CD14-positive monocyte (primary cell): Measurements from ENCODE around the gene TRMT5. TPM values are rescaled to one million over a fixed set of nuclear protein-coding genes. Genes with fewer than 3 reads are reported as not detected.

Experiments used
- DNase-seq, 3 donors: peaks; one replicate each; pipeline ENCODE4 v3.0.0-alpha.2; 2011 to 2022
- H2AFZ ChIP-seq: 2 replicates; pipeline ENCODE4 v1.6.0; 2012; ENCODE audit warnings: mild to moderate bottlenecking, low read depth, low read length, inconsistent platforms; ENCODE audit not compliant: insufficient read depth, poor library complexity, severe bottlenecking
- H3K27ac ChIP-seq, 2 donors: 1 replicate in 1 of 2; 2 replicates in 1 of 2; pipeline ENCODE4 v1.5.1; 2012 to 2013; ENCODE audit warnings: low read length in 2 of 2, control low read depth in 1 of 2, inconsistent platforms in 1 of 2, low read depth in 1 of 2, mild to moderate bottlenecking in 1 of 2
- H3K27me3 ChIP-seq, 2 donors: one replicate each; pipeline versions ENCODE4 v1.6.0 to v1.6.1; 2011 to 2013; ENCODE audit warnings: low read length in 2 of 2; ENCODE audit not compliant: control insufficient read depth in 2 of 2, insufficient read depth in 2 of 2
- H3K36me3 ChIP-seq, 2 donors: replicated peaks in 1 of 2; 1 replicate in 1 of 2; 2 replicates in 1 of 2; pipeline versions ENCODE4 v1.5.1 to v1.6.1; 2012 to 2013; ENCODE audit warnings: low read length in 2 of 2, control low read depth in 1 of 2, inconsistent platforms in 1 of 2, mild to moderate bottlenecking in 1 of 2; ENCODE audit not compliant: insufficient read depth in 2 of 2, control insufficient read depth in 1 of 2
- H3K4me1 ChIP-seq, 2 donors: 1 replicate in 1 of 2; 2 replicates in 1 of 2; pipeline versions ENCODE4 v1.5.1 to v1.6.1; 2012 to 2013; ENCODE audit warnings: low read length in 2 of 2, control low read depth in 1 of 2, inconsistent platforms in 1 of 2, mild to moderate bottlenecking in 1 of 2, moderate library complexity in 1 of 2; ENCODE audit not compliant: insufficient read depth in 2 of 2, control insufficient read depth in 1 of 2
- H3K4me2 ChIP-seq: replicated peaks from 2 replicates; pipeline ENCODE3; 2012; ENCODE audit warnings: low read length, moderate library complexity, mild to moderate bottlenecking; ENCODE audit not compliant: poor library complexity, severe bottlenecking; ENCODE audit errors: extremely low read depth
- H3K4me3 ChIP-seq, 3 experiments: fragments of 200-600 bp in 1 of 3; sonication (generic) in 1 of 3; replicated peaks in 1 of 3; 1 replicate in 2 of 3; 2 replicates in 1 of 3; pipeline ENCODE4 v1.5.1; 2011 to 2013; ENCODE audit warnings: low read length in 3 of 3, mild to moderate bottlenecking in 3 of 3, control low read depth in 2 of 3, low read depth in 2 of 3, inconsistent platforms in 1 of 3, moderate library complexity in 1 of 3
- H3K79me2 ChIP-seq: 2 replicates; pipeline ENCODE4 v1.6.0; 2012; ENCODE audit warnings: mild to moderate bottlenecking, control low read depth, inconsistent platforms, low read length, moderate library complexity; ENCODE audit not compliant: insufficient read depth
- H3K9ac ChIP-seq: 2 replicates; pipeline ENCODE4 v1.6.0; 2017; ENCODE audit warnings: low read length, mild to moderate bottlenecking; ENCODE audit not compliant: insufficient read depth, poor library complexity, severe bottlenecking
- H3K9me3 ChIP-seq, 2 donors: replicated peaks in 1 of 2; 1 replicate in 1 of 2; 2 replicates in 1 of 2; pipeline versions ENCODE4 v1.5.1 to v1.6.1; 2012 to 2013; ENCODE audit warnings: low read length in 2 of 2, control low read depth in 1 of 2; ENCODE audit not compliant: control insufficient read depth in 1 of 2, insufficient read depth in 1 of 2
- H4K20me1 ChIP-seq: 2 replicates; pipeline ENCODE4 v1.6.0; 2012; ENCODE audit warnings: mild to moderate bottlenecking, low read length, control low read depth, moderate library complexity; ENCODE audit not compliant: insufficient read depth
- H3K27ac Mint-ChIP-seq, 7 donors: one replicate each; pipeline ENCODE4 v1.8.0; 2020; ENCODE audit warnings: mild to moderate bottlenecking in 7 of 7, mixed read lengths in 7 of 7, moderate library complexity in 6 of 7, inconsistent platforms in 2 of 7
- H3K27me3 Mint-ChIP-seq, 3 donors: one replicate each; pipeline ENCODE4 v1.8.0; 2021 to 2022; ENCODE audit warnings: low read depth in 3 of 3, mild to moderate bottlenecking in 3 of 3, mixed read lengths in 3 of 3, moderate library complexity in 3 of 3, inconsistent platforms in 1 of 3
- H3K36me3 Mint-ChIP-seq, 2 donors: one replicate each; pipeline ENCODE4 v1.8.0; 2020; ENCODE audit warnings: mixed read lengths in 2 of 2, inconsistent platforms in 1 of 2, mild to moderate bottlenecking in 1 of 2
- H3K4me1 Mint-ChIP-seq: one replicate; pipeline ENCODE4 v1.8.0; 2020; ENCODE audit warnings: mild to moderate bottlenecking, mixed read lengths
- H3K4me3 Mint-ChIP-seq, 2 donors: one replicate each; pipeline ENCODE4 v1.8.0; 2020; ENCODE audit warnings: mild to moderate bottlenecking in 2 of 2, mixed read lengths in 2 of 2, moderate library complexity in 1 of 2
- H3K9me3 Mint-ChIP-seq, 7 donors: one replicate each; pipeline ENCODE4 v1.8.0; 2020 to 2022; ENCODE audit warnings: mixed read lengths in 7 of 7, mild to moderate bottlenecking in 6 of 7, moderate library complexity in 6 of 7, inconsistent platforms in 2 of 7
- CTCF ChIP-seq: fragments of 200-600 bp; IDR thresholded peaks from one replicate; pipeline ENCODE4 v1.8.0; 2022; ENCODE audit warnings: antibody characterized with exemption, mild to moderate bottlenecking
- WGBS: methylation state at CpG from one replicate; pipeline ENCODE4 v1.1.5; 2013; ENCODE audit warnings: missing lambda C conversion rate; ENCODE audit not compliant: insufficient coverage; 5-methylcytosine and 5-hydroxymethylcytosine counted together
- intact Hi-C, 2 donors: fragments of 100-400 bp; cut with micrococcal nuclease; formaldehyde crosslinking; loops; one replicate each; pipeline versions ENCODE4 v1.15.0 to v1.15.1; 2023
- polyA plus RNA-seq, 3 donors: library from polyadenylated mRNA; depleted of rRNA in 1 of 3; unstranded in 2 of 3; stranded (reverse) in 1 of 3; fragments of 300-500 nt in 2 of 3; fragments of >200 nt in 1 of 3; fragmentation: Illumina TruSeq in 2 of 3; gene quantifications; 1 replicate in 2 of 3; 2 replicates in 1 of 3; pipeline ENCODE4 v1.2.3, GENCODE V29; 2012 to 2021

Gene TRMT5
- polyA plus RNA-seq, 3 donors, result 0.89 to 2.8 (median 1.9) TPM

DNA sequence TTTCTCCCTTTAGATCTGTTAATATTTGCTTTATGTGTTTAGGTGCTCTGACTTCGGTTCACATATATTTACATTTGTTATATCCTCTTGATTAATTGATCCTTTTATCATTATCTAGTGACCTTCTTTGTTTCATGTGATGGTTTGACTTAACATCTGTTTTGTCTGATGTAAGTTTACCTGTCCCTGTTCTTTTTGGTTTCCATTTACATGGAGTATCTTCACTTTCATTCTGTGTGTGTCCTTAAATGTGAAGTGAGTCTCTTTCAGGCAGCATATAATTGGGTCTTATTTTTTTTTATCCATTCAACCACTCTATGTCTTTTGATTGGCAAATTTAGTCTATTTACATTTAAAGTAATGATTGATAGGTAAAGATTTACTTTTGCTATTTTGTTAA is 24.2 kb downstream of the TRMT5 start:
- peaks cover 28 to 48% (median 41%) of the 10 kb centered on the region in 7 donors for H3K9me3 Mint-ChIP-seq
- H3K79me2 ChIP-seq, result no peaks in the 10 kb centered on the region
- WGBS, result no CpG with 5 or more reads among the region's 1 CpG

DNA sequence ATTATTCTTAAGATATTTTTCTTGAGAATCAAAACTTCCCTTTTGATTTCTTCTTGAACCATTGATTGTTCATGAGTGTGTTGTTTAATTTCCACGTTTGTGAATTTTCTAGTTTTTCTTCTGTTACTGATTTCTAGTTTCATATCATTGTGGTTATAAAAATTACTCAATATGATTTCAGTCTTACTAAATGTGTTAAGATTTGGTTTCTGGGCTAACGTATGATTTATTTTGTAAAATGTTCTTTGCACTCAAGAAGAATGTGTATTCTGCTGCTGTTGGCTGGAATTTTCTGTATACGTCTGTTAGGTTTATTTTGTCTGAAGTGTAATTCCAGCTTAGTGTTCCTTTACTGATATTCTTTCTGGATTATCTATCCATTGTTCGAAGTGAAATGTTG is 24.7 kb downstream of the TRMT5 start:
- Histone ChIP-seq H3K4me1 (no peaks in the 10 kb centered on the region), H3K79me2 (no peaks in the 10 kb centered on the region), H3K36me3 (no peaks in the 10 kb centered on the region), H3K27ac (no peak overlapping the region), H3K4me3 (no peak overlapping the region), H3K4me2 (no peak overlapping the region), H4K20me1 (no peaks in the 10 kb centered on the region), H3K9ac (no peak overlapping the region), H2AFZ (no peak overlapping the region), H3K9me3 (peaks cover 22 to 30% of the 10 kb centered on the region in 2 donors), H3K27me3 (no peaks in the 10 kb centered on the region)
- no peak for DNase-seq
- peaks cover 0 to 2% (median 0%) of the 10 kb centered on the region in 3 donors for H3K27me3 Mint-ChIP-seq
- H3K9me3 Mint-ChIP-seq, result peaks cover 28 to 48% (median 41%) of the 10 kb centered on the region in 7 donors
- no peak overlapping the region for H3K4me3 Mint-ChIP-seq
- no CpG with 5 or more reads among the region's 4 CpGs for WGBS
- peaks cover 3 to 21% of the 10 kb centered on the region in 2 donors for H3K36me3 Mint-ChIP-seq
- intact Hi-C loops, result no loop called here
- TF ChIP-seq CTCF, result no peak
- H3K27ac Mint-ChIP-seq, result no peak overlapping the region
- peaks cover 7% of the 10 kb centered on the region for H3K4me1 Mint-ChIP-seq

More for the DNA sequence above, 24.2 kb downstream of the TRMT5 start:
- Mint-ChIP-seq H3K27me3 (peaks cover 0 to 2% (median 0%) of the 10 kb centered on the region in 3 donors), H3K4me3 (no peak overlapping the region), H3K27ac (no peak overlapping the region), H3K36me3 (peaks cover 3 to 23% of the 10 kb centered on the region in 2 donors), H3K4me1 (peaks cover 7% of the 10 kb centered on the region)
- intact Hi-C loops, result no loop called here
- Histone ChIP-seq H3K4me3 (no peak overlapping the region), H2AFZ (no peak overlapping the region), H3K9me3 (peaks cover 22 to 30% of the 10 kb centered on the region in 2 donors), H3K4me2 (no peak overlapping the region), H3K9ac (no peak overlapping the region), H3K27ac (no peak overlapping the region), H3K27me3 (no peaks in the 10 kb centered on the region), H3K4me1 (no peaks in the 10 kb centered on the region), H4K20me1 (no peaks in the 10 kb centered on the region), H3K36me3 (no peaks in the 10 kb centered on the region)
- no peak for TF ChIP-seq CTCF
- DNase-seq, result no peak
